Stimulated activated memory B cell treated with anti-CD40 and anti-IgM and Interleukin-4, amounts not matched to agents 10 μg/mL and 1 μg/mL and 100 μg/mL, for 72 hours (primary cell): ENCODE results near the gene PLB1.

ENCODE experiments used
- ATAC-seq: fragments of 150-1000 bp; cut with Tn5 transposase; 2 replicates; pipeline ENCODE4 v1.10.0; 2021
- H3K27ac Mint-ChIP-seq: one replicate; pipeline ENCODE4 v1.8.0; 2022; ENCODE audit warnings: mild to moderate bottlenecking, mixed read lengths
- H3K27me3 Mint-ChIP-seq: one replicate; pipeline ENCODE4 v1.8.0; 2022; ENCODE audit warnings: mixed read lengths
- H3K36me3 Mint-ChIP-seq: one replicate; pipeline ENCODE4 v1.8.0; 2022; ENCODE audit warnings: mixed read lengths
- H3K4me1 Mint-ChIP-seq: one replicate; pipeline ENCODE4 v1.8.0; 2022; ENCODE audit warnings: mixed read lengths
- H3K4me3 Mint-ChIP-seq: one replicate; pipeline ENCODE4 v1.8.0; 2022; ENCODE audit warnings: mild to moderate bottlenecking, moderate library complexity, mixed read lengths
- H3K9me3 Mint-ChIP-seq: one replicate; pipeline ENCODE4 v1.8.0; 2022; ENCODE audit warnings: mixed read lengths

The PLB1 gene

DNA sequence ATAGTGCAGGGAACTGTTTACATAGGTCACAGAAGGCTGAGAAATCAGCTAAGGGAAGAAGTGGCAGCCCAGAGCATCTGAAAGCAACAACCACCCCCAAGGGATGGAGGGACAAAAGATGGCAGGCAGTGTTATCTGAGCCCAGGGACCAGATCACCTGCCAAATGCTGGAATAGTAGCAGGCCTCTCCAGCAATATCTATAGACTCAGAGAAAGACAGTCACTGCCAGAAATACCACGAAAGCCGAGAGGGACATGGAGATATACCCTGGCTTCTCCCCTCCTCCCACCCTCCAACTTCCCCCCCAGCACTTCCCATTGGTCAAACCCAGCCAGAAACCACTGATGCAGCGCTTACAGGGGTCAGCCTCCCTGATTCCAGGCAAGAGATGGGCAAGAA lies 197.4 kb downstream of the PLB1 start:
- Mint-ChIP-seq H3K4me3 (no peak overlapping the region), H3K36me3 (no peaks in the 10 kb centered on the region), H3K4me1 (no peaks in the 10 kb centered on the region), H3K9me3 (no peaks in the 10 kb centered on the region), H3K27ac (no peak overlapping the region), H3K27me3 (no peaks in the 10 kb centered on the region)
- ATAC-seq, result no peak
